Activated B cell treated with CpG ODN at 0.5 μM for 24 hours (primary cell): Measurements from ENCODE around the gene ROR2. TPM values are rescaled to one million over a fixed set of nuclear protein-coding genes. Genes with fewer than 3 reads are reported as not detected.

Experiments
- ATAC-seq: fragments of 200-7000 bp; cut with Tn5 transposase; one replicate; pipeline ENCODE4 v1.10.0; 2021; ENCODE audit warnings: low read depth, mild to moderate bottlenecking, moderate library complexity
- CTCF ChIA-PET: fragments of 350-600 bp; sonication (Branson Sonifier 250); formaldehyde crosslinking; loops from one replicate; lab custom pipeline; 2021; ENCODE audit warnings: antibody characterized with exemption; lab: Charles Lee
- POLR2A ChIA-PET: fragments of 350-600 bp; sonication (Branson Sonifier 250); formaldehyde crosslinking; loops from one replicate; lab custom pipeline; 2021; ENCODE audit warnings: antibody characterized with exemption; lab: Charles Lee
- DNase-seq: peaks from one replicate; pipeline ENCODE4 v3.0.0; 2022
- H3K27ac Mint-ChIP-seq: one replicate; pipeline ENCODE4 v1.8.0; 2020; ENCODE audit warnings: mixed read lengths
- H3K27me3 Mint-ChIP-seq: one replicate; pipeline ENCODE4 v1.8.0; 2021; ENCODE audit warnings: mixed read lengths
- H3K36me3 Mint-ChIP-seq: one replicate; pipeline ENCODE4 v1.8.0; 2021; ENCODE audit warnings: low read depth, mixed read lengths
- H3K4me1 Mint-ChIP-seq: one replicate; pipeline ENCODE4 v1.8.0; 2021; ENCODE audit warnings: mixed read lengths
- H3K4me3 Mint-ChIP-seq: one replicate; pipeline ENCODE4 v1.8.0; 2020; ENCODE audit warnings: mild to moderate bottlenecking, mixed read lengths
- H3K9me3 Mint-ChIP-seq: one replicate; pipeline ENCODE4 v1.8.0; 2020; ENCODE audit warnings: mixed read lengths
- CTCF ChIP-seq: fragments of 200-600 bp; IDR thresholded peaks from one replicate; pipeline ENCODE4 v1.8.0; 2022; ENCODE audit warnings: antibody characterized with exemption, mild to moderate bottlenecking
- intact Hi-C: fragments of 100-400 bp; cut with micrococcal nuclease; formaldehyde crosslinking; loops from one replicate; pipeline ENCODE4 v1.15.1; 2024
- total RNA-seq: library from RNA; stranded (reverse); gene quantifications from 2 replicates; pipeline ENCODE4 v1.2.3, GENCODE V29; 2022

ROR2 gene
- total RNA-seq, 1 donor from 2014 or later: not detected

GRCh38 chr9:91726406-91727100 is 223.5 kb downstream of the ROR2 start:
- Mint-ChIP-seq H3K9me3 (no peaks in the 10 kb centered on the region), H3K36me3 (no peaks in the 10 kb centered on the region), H3K4me1 (no peaks in the 10 kb centered on the region), H3K27me3 (no peaks in the 10 kb centered on the region), H3K27ac (no peak overlapping the region), H3K4me3 (no peak overlapping the region)
- TF ChIP-seq CTCF: no peak
- ChIA-PET POLR2A (no interaction called here), CTCF (interaction anchor here (0.6 to 6.8 kb wide), 9 partner anchors 11 to 939 kb away, joined by 3 to 43 read pairs (median 3); no protein-coding TSS in a partner anchor)
- DNase-seq (no peak), ATAC-seq (no peak)
- intact Hi-C loops: loop anchor here (1.0 to 5.0 kb wide), 8 partner anchors 44 to 811 kb away; partner anchors contain the start of gene AUH

GRCh38 chr9:91725651-91726050 is 224.4 kb downstream of the ROR2 start:
- Mint-ChIP-seq H3K27ac (no peak overlapping the region), H3K4me1 (peaks cover 6% of the 10 kb centered on the region), H3K9me3 (no peaks in the 10 kb centered on the region), H3K27me3 (no peaks in the 10 kb centered on the region), H3K36me3 (no peaks in the 10 kb centered on the region), H3K4me3 (no peak overlapping the region)
- intact Hi-C loops: loop anchor here (2.0 to 5.0 kb wide), 5 partner anchors 43 to 738 kb away; partner anchors contain the start of gene AUH
- TF ChIP-seq CTCF: no peak
- DNase-seq: no peak
- CTCF ChIA-PET: interaction anchor here (1.2 to 6.8 kb wide), 3 partner anchors 11 to 810 kb away, joined by 3 to 43 read pairs (median 4); no protein-coding TSS in a partner anchor
- POLR2A ChIA-PET: no interaction called here
- no peak for ATAC-seq

- intact Hi-C loops: loop anchor here (5.0 kb wide), 4 partner anchors 43 to 738 kb away; partner anchors contain the start of gene AUH
- Mint-ChIP-seq H3K9me3 (no peaks in the 10 kb centered on the region), H3K27ac (no peak overlapping the region), H3K4me3 (no peak overlapping the region), H3K36me3 (no peaks in the 10 kb centered on the region), H3K4me1 (peaks cover 14% of the 10 kb centered on the region), H3K27me3 (no peaks in the 10 kb centered on the region)
- ChIA-PET POLR2A (no interaction called here), CTCF (interaction anchor here (1.2 to 6.8 kb wide), 3 partner anchors 10 to 810 kb away, joined by 3 to 43 read pairs (median 4); no protein-coding TSS in a partner anchor)
- no peak for DNase-seq
- no peak for ATAC-seq
- TF ChIP-seq CTCF: no peak
Measured at GRCh38 chr9:91724609-91725505, 225.2 kb downstream of the ROR2 start.

GRCh38 chr9:91724068-91724440 is 226.0 kb downstream of the ROR2 start:
- peaks cover 20% of the 10 kb centered on the region for H3K4me1 Mint-ChIP-seq
- H3K4me3 Mint-ChIP-seq: no peak overlapping the region
- no peaks in the 10 kb centered on the region for H3K36me3 Mint-ChIP-seq
- ChIA-PET CTCF (interaction anchor here (6.8 kb wide), 1 partner anchor 809 kb away, joined by 43 read pairs; no protein-coding TSS in a partner anchor), POLR2A (no interaction called here)
- intact Hi-C loops: no loop called here
- no peaks in the 10 kb centered on the region for H3K9me3 Mint-ChIP-seq
- no peak for TF ChIP-seq CTCF
- no peak overlapping the region for H3K27ac Mint-ChIP-seq
- no peaks in the 10 kb centered on the region for H3K27me3 Mint-ChIP-seq
- DNase-seq (no peak), ATAC-seq (no peak)
